Activated CD4-positive, alpha-beta T cell treated with anti-CD3 and anti-CD28 coated beads, Interleukin-2, amount 50 U/mL, for 1 hour (primary cell): ENCODE measurements around the gene BCR.

Experiments used
- DNase-seq: peaks from one replicate; pipeline ENCODE4 v3.0.0-alpha.2; 2020

The BCR gene

GRCh38 chr22:23250056-23250784, 69.9 kb downstream of the BCR start:
- DNase-seq, result no peak

- no peak for DNase-seq
Observed at GRCh38 chr22:23250785-23251363, 70.6 kb downstream of the BCR start.

- no peak for DNase-seq
Observed at GRCh38 chr22:23251445-23252093, 71.3 kb downstream of the BCR start.

GRCh38 chr22:23253475-23254055, 73.3 kb downstream of the BCR start:
- DNase-seq, result no peak

- no peak for DNase-seq
Observed at GRCh38 chr22:23255506-23256170, 75.3 kb downstream of the BCR start.

- no peak for DNase-seq
Observed at GRCh38 chr22:23256171-23256932, 76.0 kb downstream of the BCR start.

- DNase-seq, result no peak
Observed at GRCh38 chr22:23256986-23257888, 76.9 kb downstream of the BCR start.

GRCh38 chr22:23257889-23258825, 77.8 kb downstream of the BCR start:
- DNase-seq, result no peak

- no peak for DNase-seq
Observed at GRCh38 chr22:23258826-23259170, 78.5 kb downstream of the BCR start.

- no peak for DNase-seq
Observed at GRCh38 chr22:23259916-23260644, 79.8 kb downstream of the BCR start.

GRCh38 chr22:23260645-23261581, 80.6 kb downstream of the BCR start:
- DNase-seq, result no peak

GRCh38 chr22:23261900-23262450, 81.7 kb downstream of the BCR start:
- DNase-seq, result no peak

- no peak for DNase-seq
Observed at GRCh38 chr22:23262518-23263332, 82.4 kb downstream of the BCR start.

- peak; percentile 40 for DNase-seq
Observed at GRCh38 chr22:23263651-23264555, 83.6 kb downstream of the BCR start.

GRCh38 chr22:23264610-23265367, 84.5 kb downstream of the BCR start:
- DNase-seq, result no peak

GRCh38 chr22:23265368-23265700, 85.0 kb downstream of the BCR start:
- DNase-seq, result no peak
